Measurements from ENCODE around the gene IGFN1. TPM values are rescaled to one million over a fixed set of nuclear protein-coding genes. Genes with fewer than 3 reads are reported as not detected.

IGFN1 gene
- total RNA-seq, 3 donors from 2014 or later (not counting 1 experiment from before 2014, with no cell fraction given) = not detected

DNA sequence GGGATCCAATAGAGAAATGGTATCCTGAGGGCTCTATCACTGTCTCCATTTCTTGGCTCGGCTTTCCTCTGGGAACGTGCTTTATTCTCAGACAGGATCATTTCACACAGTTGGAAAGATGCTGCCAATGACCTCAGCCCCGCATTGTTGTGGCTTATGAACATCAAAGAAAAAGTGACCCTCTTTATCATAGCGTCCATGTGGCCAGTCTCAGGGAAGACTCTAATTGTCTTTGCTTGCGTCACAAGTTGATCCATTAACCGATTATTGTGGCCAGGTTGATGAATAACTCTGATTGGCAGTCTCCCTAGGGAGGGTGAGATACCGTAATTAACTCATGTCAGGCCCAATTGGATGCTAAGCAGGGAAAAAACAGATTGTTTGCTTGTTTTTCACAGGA lies 26.0 kb upstream of the IGFN1 start:
- TF ChIP-seq, protein P1, sequence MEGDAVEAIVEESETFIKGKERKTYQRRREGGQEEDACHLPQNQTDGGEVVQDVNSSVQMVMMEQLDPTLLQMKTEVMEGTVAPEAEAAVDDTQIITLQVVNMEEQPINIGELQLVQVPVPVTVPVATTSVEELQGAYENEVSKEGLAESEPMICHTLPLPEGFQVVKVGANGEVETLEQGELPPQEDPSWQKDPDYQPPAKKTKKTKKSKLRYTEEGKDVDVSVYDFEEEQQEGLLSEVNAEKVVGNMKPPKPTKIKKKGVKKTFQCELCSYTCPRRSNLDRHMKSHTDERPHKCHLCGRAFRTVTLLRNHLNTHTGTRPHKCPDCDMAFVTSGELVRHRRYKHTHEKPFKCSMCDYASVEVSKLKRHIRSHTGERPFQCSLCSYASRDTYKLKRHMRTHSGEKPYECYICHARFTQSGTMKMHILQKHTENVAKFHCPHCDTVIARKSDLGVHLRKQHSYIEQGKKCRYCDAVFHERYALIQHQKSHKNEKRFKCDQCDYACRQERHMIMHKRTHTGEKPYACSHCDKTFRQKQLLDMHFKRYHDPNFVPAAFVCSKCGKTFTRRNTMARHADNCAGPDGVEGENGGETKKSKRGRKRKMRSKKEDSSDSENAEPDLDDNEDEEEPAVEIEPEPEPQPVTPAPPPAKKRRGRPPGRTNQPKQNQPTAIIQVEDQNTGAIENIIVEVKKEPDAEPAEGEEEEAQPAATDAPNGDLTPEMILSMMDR (IDR thresholded peaks at IDR 0.05) = no peak
- ATAC-seq (no peak), DNase-seq (no peak)
- Histone ChIP-seq H3K27me3 (ENCODE audit: control insufficient read depth, insufficient read depth, low read length) (no peaks in the 10 kb centered on the region), H3K4me3 (ENCODE audit: low read length) (no peak overlapping the region), H3K9me3 (ENCODE audit: control insufficient read depth, insufficient read depth, low read length) (no peaks in the 10 kb centered on the region), H3K36me3 (ENCODE audit: control insufficient read depth, insufficient read depth, low read length) (no peaks in the 10 kb centered on the region), H3K27ac (ENCODE audit: low read length) (no peak overlapping the region), H3K4me1 (ENCODE audit: control insufficient read depth, insufficient read depth, low read length) (no peaks in the 10 kb centered on the region)
- H3K27me3 Mint-ChIP-seq (ENCODE audit: low read depth in 2 of 2) = peaks cover 12 to 13% of the 10 kb centered on the region in 2 donors
- no peaks in the 10 kb centered on the region for H3K36me3 Mint-ChIP-seq
- intact Hi-C loops (cut with micrococcal nuclease) = no loop called here
- WGBS (ENCODE audit: insufficient coverage) = 95% methylated on average over 7 of the region's 7 CpGs
- no peak overlapping the region for H3K4me3 Mint-ChIP-seq
- H3K27ac Mint-ChIP-seq = no peak overlapping the region
- no peaks in the 10 kb centered on the region for H3K9me3 Mint-ChIP-seq
- H3K4me1 Mint-ChIP-seq = no peaks in the 10 kb centered on the region

DNA sequence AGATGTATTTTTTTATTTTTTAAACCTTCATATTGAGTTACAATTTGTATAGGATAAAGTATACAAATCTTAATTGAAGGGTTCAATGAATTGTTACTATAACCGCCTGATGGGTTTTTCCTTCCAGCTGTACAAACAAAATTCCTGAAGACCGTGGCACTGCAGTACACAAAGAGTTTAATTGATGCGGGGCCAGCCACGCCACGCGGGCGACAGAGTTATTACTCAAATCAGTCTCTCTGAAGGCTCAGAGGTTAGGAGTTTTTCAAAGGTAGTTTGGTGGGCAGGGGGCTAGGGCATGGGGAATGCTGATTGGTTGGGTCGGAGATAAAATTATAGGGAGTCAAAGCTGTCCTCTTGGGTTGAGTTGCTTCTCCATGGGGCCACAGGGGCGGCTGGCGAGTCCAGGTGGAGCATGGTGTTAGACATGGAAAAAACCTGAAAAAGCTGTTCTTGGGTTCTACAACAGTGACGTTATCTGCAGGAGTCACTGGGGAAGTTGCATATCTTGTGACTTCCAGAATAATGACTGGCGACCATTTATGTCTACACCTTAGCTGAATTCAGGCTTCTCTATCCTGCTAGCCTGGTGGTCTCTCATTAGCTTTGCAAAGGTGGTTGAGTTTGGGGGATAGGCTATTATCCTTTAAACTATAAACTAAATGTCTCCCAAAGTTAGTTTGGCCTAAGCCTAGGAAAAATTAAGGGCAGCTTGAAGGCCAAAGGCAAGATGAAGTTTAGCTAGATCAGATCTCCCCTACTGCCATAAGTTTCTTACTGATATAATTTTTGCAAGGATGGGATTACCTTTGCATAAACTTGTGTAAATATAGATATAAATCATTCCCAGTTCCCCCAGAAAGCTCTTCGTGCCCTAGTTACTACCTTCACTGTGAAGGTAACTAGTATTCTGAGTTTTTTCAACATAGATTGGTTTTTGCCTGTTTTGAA lies 23.3 kb upstream of the IGFN1 start:
- ATAC-seq (no peak), DNase-seq (no peak)
- 91% methylated on average over 12 of the region's 13 CpGs for WGBS (ENCODE audit: insufficient coverage)
- Mint-ChIP-seq H3K36me3 (no peaks in the 10 kb centered on the region), H3K27me3 (ENCODE audit: low read depth in 2 of 2) (peaks cover 10 to 18% of the 10 kb centered on the region in 2 donors), H3K4me1 (peaks cover 16 to 18% of the 10 kb centered on the region in 2 donors), H3K9me3 (no peaks in the 10 kb centered on the region), H3K4me3 (no peak overlapping the region), H3K27ac (no peak overlapping the region)
- Histone ChIP-seq H3K27ac (ENCODE audit: low read length) (no peak overlapping the region), H3K4me3 (ENCODE audit: low read length) (no peak overlapping the region), H3K9me3 (ENCODE audit: control insufficient read depth, insufficient read depth, low read length) (no peaks in the 10 kb centered on the region), H3K4me1 (ENCODE audit: control insufficient read depth, insufficient read depth, low read length) (peaks cover 15% of the 10 kb centered on the region), H3K36me3 (ENCODE audit: control insufficient read depth, insufficient read depth, low read length) (no peaks in the 10 kb centered on the region), H3K27me3 (ENCODE audit: control insufficient read depth, insufficient read depth, low read length) (no peaks in the 10 kb centered on the region)
- intact Hi-C loops (cut with micrococcal nuclease) = no loop called here
- TF ChIP-seq, protein P1 (IDR thresholded peaks at IDR 0.05) = no peak

DNA sequence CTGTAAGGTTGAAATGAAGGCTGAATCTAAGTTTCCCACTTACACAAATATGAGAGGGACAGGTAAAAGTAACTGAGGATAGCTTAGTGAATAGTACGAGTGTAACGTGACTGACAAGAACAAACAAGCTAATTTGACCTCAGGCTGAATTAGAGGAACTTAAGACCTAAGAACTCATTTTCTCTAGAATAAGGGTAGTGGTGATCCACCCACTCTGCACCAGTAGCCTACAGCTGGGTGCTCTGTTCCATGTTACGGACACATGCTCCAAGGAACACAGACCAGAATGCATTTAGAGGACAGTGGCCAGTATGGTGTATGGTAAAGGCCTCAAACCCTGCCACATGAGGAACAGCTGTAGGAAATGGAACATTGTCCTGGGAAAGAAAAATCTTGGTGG lies 21.4 kb upstream of the IGFN1 start:
- Histone ChIP-seq H3K27ac (ENCODE audit: low read length) (no peak overlapping the region), H3K4me3 (ENCODE audit: low read length) (no peak overlapping the region), H3K27me3 (ENCODE audit: control insufficient read depth, insufficient read depth, low read length) (no peaks in the 10 kb centered on the region), H3K36me3 (ENCODE audit: control insufficient read depth, insufficient read depth, low read length) (no peaks in the 10 kb centered on the region), H3K9me3 (ENCODE audit: control insufficient read depth, insufficient read depth, low read length) (no peaks in the 10 kb centered on the region), H3K4me1 (ENCODE audit: control insufficient read depth, insufficient read depth, low read length) (peaks cover 15% of the 10 kb centered on the region)
- TF ChIP-seq, protein P1 (IDR thresholded peaks at IDR 0.05) = no peak
- Mint-ChIP-seq H3K9me3 (no peaks in the 10 kb centered on the region), H3K4me1 (peaks cover 16 to 18% of the 10 kb centered on the region in 2 donors), H3K27me3 (ENCODE audit: low read depth in 2 of 2) (peaks cover 21 to 23% of the 10 kb centered on the region in 2 donors), H3K36me3 (no peaks in the 10 kb centered on the region), H3K27ac (no peak overlapping the region), H3K4me3 (no peak overlapping the region)
- ATAC-seq (no peak), DNase-seq (no peak)
- 71% methylated on average over 3 of the region's 3 CpGs for WGBS (ENCODE audit: insufficient coverage)
- intact Hi-C loops (cut with micrococcal nuclease) = no loop called here
